ENCODE data around the gene RNF39. TPM values are rescaled to one million over a fixed set of nuclear protein-coding genes. Genes with fewer than 3 reads are reported as not detected.

The RNF39 gene
- total RNA-seq, 2 experiments from 2014 or later = not detected

GRCh38 chr6:30047220-30047619 is 28.3 kb downstream of the RNF39 start:
- Histone ChIP-seq H3K4me2 (ENCODE audit: low read length) (no peak overlapping the region), H2AFZ (ENCODE audit: low read length) (no peak overlapping the region)

GRCh38 chr6:30044630-30045029 is 30.9 kb downstream of the RNF39 start:
- no peak for DNase-seq (ENCODE audit: low spot score)
- H3K4me1 ChIP-seq (ENCODE audit: insufficient read depth, low read length, poor library complexity, severe bottlenecking) = no peaks in the 10 kb centered on the region
- H2AFZ ChIP-seq (ENCODE audit: low read length) = no peak overlapping the region
- H4K20me1 ChIP-seq (ENCODE audit: insufficient read depth, low read length) = 0 out of 2 replicates have a peak, but pooled peaks cover 4% of the 10 kb centered on the region
- no peak overlapping the region for H3K4me3 ChIP-seq (ENCODE audit: low read depth, low read length, poor library complexity, severe bottlenecking)
- POLR2A ChIA-PET = no interaction called here
- no peaks in the 10 kb centered on the region for H3K9me2 ChIP-seq (ENCODE audit: insufficient read depth, low read length)
- BruUV-seq (replicated peaks) = no TSS peak
- H3K36me3 ChIP-seq (ENCODE audit: insufficient read depth, low read length) = no peaks in the 10 kb centered on the region
- no peaks in the 10 kb centered on the region for H3K9me3 ChIP-seq (ENCODE audit: low read length)
- CTCF ChIA-PET (ENCODE audit: unreplicated experiment) = no interaction called here
- TF ChIP-seq EZH2phosphoT487 (IDR thresholded peaks at IDR 0.05; ENCODE audit: borderline replicate concordance, low read depth, low read length) = no peak
- no peak for TF ChIP-seq CTCF (conservative IDR thresholded peaks at IDR 0.05; ENCODE audit: low read length)
- H3K4me2 ChIP-seq (ENCODE audit: low read length) = no peak overlapping the region
- no peak overlapping the region for H3K27ac ChIP-seq (ENCODE audit: low read depth, low read length, poor library complexity, severe bottlenecking)
- intact Hi-C loops (cut with micrococcal nuclease; ENCODE audit: unreplicated experiment) = no loop called here
- no peaks in the 10 kb centered on the region for H3K79me2 ChIP-seq (ENCODE audit: insufficient read depth, low read depth, low read length)

More at GRCh38 chr6:30047220-30047619, 28.3 kb downstream of the RNF39 start:
- POLR2A ChIA-PET = interaction anchor here (0.8 to 1.4 kb wide), 2 partner anchors 10 to 14 kb away, joined by 3 read pairs; partner anchors contain the start of gene POLR1H
- H3K9me2 ChIP-seq (ENCODE audit: insufficient read depth, low read length) = no peaks in the 10 kb centered on the region
- no peaks in the 10 kb centered on the region for H3K9me3 ChIP-seq (ENCODE audit: low read length)
- no peaks in the 10 kb centered on the region for H3K4me1 ChIP-seq (ENCODE audit: insufficient read depth, low read length, poor library complexity, severe bottlenecking)
- no peak for DNase-seq (ENCODE audit: low spot score)
- BruUV-seq (replicated peaks) = no TSS peak
- CTCF ChIA-PET (ENCODE audit: unreplicated experiment) = no interaction called here
- H3K36me3 ChIP-seq (ENCODE audit: insufficient read depth, low read length) = no peaks in the 10 kb centered on the region
- H4K20me1 ChIP-seq (ENCODE audit: insufficient read depth, low read length) = 0 out of 2 replicates have a peak, but pooled peaks cover 4% of the 10 kb centered on the region
- no peak overlapping the region for H3K4me3 ChIP-seq (ENCODE audit: low read depth, low read length, poor library complexity, severe bottlenecking)
- intact Hi-C loops (cut with micrococcal nuclease; ENCODE audit: unreplicated experiment) = no loop called here
- no peak for TF ChIP-seq EZH2phosphoT487 (IDR thresholded peaks at IDR 0.05; ENCODE audit: borderline replicate concordance, low read depth, low read length)
- no peak for TF ChIP-seq CTCF (conservative IDR thresholded peaks at IDR 0.05; ENCODE audit: low read length)
- H3K27ac ChIP-seq (ENCODE audit: low read depth, low read length, poor library complexity, severe bottlenecking) = no peak overlapping the region
- no peaks in the 10 kb centered on the region for H3K79me2 ChIP-seq (ENCODE audit: insufficient read depth, low read depth, low read length)

GRCh38 chr6:30043744-30044143 is 31.8 kb downstream of the RNF39 start:
- no peaks in the 10 kb centered on the region for H3K36me3 ChIP-seq (ENCODE audit: insufficient read depth, low read length)
- H3K9me3 ChIP-seq (ENCODE audit: low read length) = no peaks in the 10 kb centered on the region
- CTCF ChIA-PET (ENCODE audit: unreplicated experiment) = no interaction called here
- H4K20me1 ChIP-seq (ENCODE audit: insufficient read depth, low read length) = 0 out of 2 replicates have a peak, but pooled peaks cover 4% of the 10 kb centered on the region
- POLR2A ChIA-PET = no interaction called here
- no peak overlapping the region for H3K4me3 ChIP-seq (ENCODE audit: low read depth, low read length, poor library complexity, severe bottlenecking)
- H3K4me2 ChIP-seq (ENCODE audit: low read length) = no peak overlapping the region
- no peak for TF ChIP-seq CTCF (conservative IDR thresholded peaks at IDR 0.05; ENCODE audit: low read length)
- no peak for TF ChIP-seq EZH2phosphoT487 (IDR thresholded peaks at IDR 0.05; ENCODE audit: borderline replicate concordance, low read depth, low read length)
- H2AFZ ChIP-seq (ENCODE audit: low read length) = no peak overlapping the region
- DNase-seq (ENCODE audit: low spot score) = no peak
- H3K9me2 ChIP-seq (ENCODE audit: insufficient read depth, low read length) = no peaks in the 10 kb centered on the region
- no peak overlapping the region for H3K27ac ChIP-seq (ENCODE audit: low read depth, low read length, poor library complexity, severe bottlenecking)
- no peaks in the 10 kb centered on the region for H3K4me1 ChIP-seq (ENCODE audit: insufficient read depth, low read length, poor library complexity, severe bottlenecking)
- BruUV-seq (replicated peaks) = no TSS peak
- no peaks in the 10 kb centered on the region for H3K79me2 ChIP-seq (ENCODE audit: insufficient read depth, low read depth, low read length)
- intact Hi-C loops (cut with micrococcal nuclease; ENCODE audit: unreplicated experiment) = no loop called here
